NCI-H748 treated with DMSO at 0.1 percent for 48 hours (cell line): ENCODE data around the gene DHRSX.
"Not testable (repeated sequence)": the region's sequence is repeated elsewhere in the genome, so short reads cannot be mapped to it uniquely, and the experiment has no call there.

Experiments
- DNase-seq: peaks from one replicate; lab custom pipeline; 2025; lab: John Stamatoyannopoulos, UW

DHRSX gene

GRCh38 chrX:2497961-2498780 is 2.6 kb downstream of the DHRSX start:
- no peak for DNase-seq

GRCh38 chrX:2495595-2495994 is 5.2 kb downstream of the DHRSX start:
- no peak for DNase-seq

- DNase-seq, result no peak
Measured at GRCh38 chrX:2492531-2493218, 8.1 kb downstream of the DHRSX start.

- no peak for DNase-seq
Measured at GRCh38 chrX:2490634-2491033, 10.1 kb downstream of the DHRSX start.

- no peak for DNase-seq
Measured at GRCh38 chrX:2489446-2490445, 11.0 kb downstream of the DHRSX start.

GRCh38 chrX:2488621-2489285 is 12.0 kb downstream of the DHRSX start:
- DNase-seq, result no peak

GRCh38 chrX:2487366-2487765 is 13.4 kb downstream of the DHRSX start:
- no peak for DNase-seq

GRCh38 chrX:2486476-2487133 is 14.2 kb downstream of the DHRSX start:
- DNase-seq, result no peak

- DNase-seq, result no peak
Measured at GRCh38 chrX:2485789-2486345, 14.9 kb downstream of the DHRSX start.

GRCh38 chrX:2484721-2485648 is 15.8 kb downstream of the DHRSX start:
- no peak for DNase-seq

GRCh38 chrX:2484256-2484655 is 16.5 kb downstream of the DHRSX start:
- no peak for DNase-seq

- no peak for DNase-seq
Measured at GRCh38 chrX:2483398-2484060, 17.2 kb downstream of the DHRSX start.

GRCh38 chrX:2481597-2481996 is 19.2 kb downstream of the DHRSX start:
- DNase-seq, result not testable (repeated sequence)

GRCh38 chrX:2479982-2480381 is 20.8 kb downstream of the DHRSX start:
- DNase-seq, result not testable (repeated sequence)

- no peak for DNase-seq
Measured at GRCh38 chrX:2479420-2479780, 21.4 kb downstream of the DHRSX start.

GRCh38 chrX:2478546-2479419 is 22.0 kb downstream of the DHRSX start:
- DNase-seq, result no peak

- DNase-seq, result not testable (repeated sequence)
Measured at GRCh38 chrX:2477313-2477712, 23.5 kb downstream of the DHRSX start.
